Epithelial cell of esophagus (primary cell): Measurements from ENCODE around the gene SDF4.

Experiments used
- DNase-seq: peaks from one replicate; pipeline ENCODE4 v3.0.0; 2010; ENCODE audit warnings: low read depth
- H3K4me3 ChIP-seq: 2 replicates; pipeline ENCODE4 v1.5.1; 2011; ENCODE audit warnings: mild to moderate bottlenecking, low read length, control low read depth
- CTCF ChIP-seq: IDR thresholded peaks from 2 replicates; pipeline ENCODE4 v1.5.1; 2011; ENCODE audit warnings: low read depth, mild to moderate bottlenecking, low read length, control low read depth, inconsistent platforms; ENCODE audit not compliant: insufficient read depth; ENCODE audit errors: missing control alignments

The SDF4 gene

GRCh38 chr1:1259951-1260600 lies 28.3 kb upstream of the SDF4 start:
- no peak for DNase-seq
- no peak overlapping the region for H3K4me3 ChIP-seq
- no peak for TF ChIP-seq CTCF

GRCh38 chr1:1259540-1259939 lies 27.7 kb upstream of the SDF4 start:
- no peak overlapping the region for H3K4me3 ChIP-seq
- TF ChIP-seq CTCF, result no peak
- DNase-seq, result no peak

- no peak for DNase-seq
- TF ChIP-seq CTCF, result no peak
- no peak overlapping the region for H3K4me3 ChIP-seq
Measured at GRCh38 chr1:1259119-1259488, 27.3 kb upstream of the SDF4 start.

GRCh38 chr1:1256956-1257871 lies 25.4 kb upstream of the SDF4 start:
- TF ChIP-seq CTCF, result no peak
- H3K4me3 ChIP-seq, result no peak overlapping the region
- DNase-seq, result no peak

- no peak for TF ChIP-seq CTCF
- H3K4me3 ChIP-seq, result no peak overlapping the region
- DNase-seq, result no peak
Measured at GRCh38 chr1:1255611-1256010, 23.8 kb upstream of the SDF4 start.

GRCh38 chr1:1255078-1255477 lies 23.3 kb upstream of the SDF4 start:
- TF ChIP-seq CTCF, result no peak
- H3K4me3 ChIP-seq, result no peak overlapping the region
- DNase-seq, result no peak
